GM19351 (cell line): ENCODE data around the gene EPB41L5.
"Not testable (repeated sequence)": the region's sequence is repeated elsewhere in the genome, so short reads cannot be mapped to it uniquely, and the experiment has no call there.

Experiments
- ATAC-seq: cut with Tn5 transposase; IDR thresholded peaks from one replicate; pipeline ENCODE4 v1.9.1; 2021; ENCODE audit warnings: mild to moderate bottlenecking, moderate library complexity; ENCODE audit not compliant: unreplicated experiment

Gene EPB41L5

GRCh38 chr2:120012771-120013596 is at the start of gene EPB41L5:
Gene EPB41L5, plus strand, starts transcription at chr2:120013077. Its CDS starts 6,008 bp downstream, at chr2:120019085.
- peak; percentile 94 for ATAC-seq

DNA sequence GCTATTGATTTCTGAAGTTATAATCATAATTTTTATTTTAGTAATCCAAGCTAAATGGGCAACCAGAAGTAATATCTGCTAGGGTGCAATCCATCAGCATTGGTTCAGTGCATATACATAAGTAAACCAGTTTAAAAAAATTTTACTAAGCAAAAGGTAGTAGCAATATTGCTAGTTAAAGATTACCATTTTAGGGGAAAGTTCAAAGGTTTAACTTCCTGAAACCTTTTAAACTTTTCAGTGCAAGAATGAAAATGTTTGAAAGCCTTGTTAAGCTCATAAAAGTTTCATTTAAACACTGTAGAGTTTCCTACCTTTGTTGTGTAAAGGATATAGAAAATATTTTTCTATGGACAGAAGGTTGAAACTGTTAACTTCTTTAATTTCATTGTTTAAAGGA is 31.0 kb upstream of the EPB41L5 start:
- ATAC-seq = no peak

DNA sequence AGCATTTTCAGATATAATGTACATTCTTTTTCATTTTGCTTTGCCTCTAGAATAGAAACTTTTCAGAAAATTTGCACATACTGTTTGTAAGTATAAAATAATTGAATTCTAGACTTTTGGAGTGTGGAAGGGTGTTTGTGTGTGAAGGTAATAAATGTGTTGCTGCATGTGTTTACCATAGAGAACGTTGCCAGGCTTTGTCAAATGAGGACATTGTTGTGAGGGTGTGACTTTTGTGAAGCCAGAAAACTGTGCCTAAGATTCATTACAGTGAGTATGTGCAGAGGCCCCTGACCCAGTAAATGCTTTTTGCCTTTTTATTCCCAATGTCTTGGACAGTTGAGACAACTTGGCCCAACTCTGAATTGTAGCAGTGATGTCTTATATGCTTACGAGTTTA is 30.4 kb upstream of the EPB41L5 start:
- ATAC-seq = no peak

- no peak for ATAC-seq
These were observed 29.8 kb upstream of the EPB41L5 start for GRCh38 chr2:119983108-119983507.

- ATAC-seq = no peak
These were observed 16.7 kb upstream of the EPB41L5 start for GRCh38 chr2:119996148-119996547.

- ATAC-seq = not testable (repeated sequence)
These were observed 15.7 kb upstream of the EPB41L5 start for GRCh38 chr2:119996896-119997891.

GRCh38 chr2:120001471-120001870 is 11.4 kb upstream of the EPB41L5 start:
- ATAC-seq = no peak

GRCh38 chr2:120004254-120004653 is 8.6 kb upstream of the EPB41L5 start:
- ATAC-seq = no peak

GRCh38 chr2:120005834-120006521 is 6.9 kb upstream of the EPB41L5 start:
- ATAC-seq = peak; percentile 93

DNA sequence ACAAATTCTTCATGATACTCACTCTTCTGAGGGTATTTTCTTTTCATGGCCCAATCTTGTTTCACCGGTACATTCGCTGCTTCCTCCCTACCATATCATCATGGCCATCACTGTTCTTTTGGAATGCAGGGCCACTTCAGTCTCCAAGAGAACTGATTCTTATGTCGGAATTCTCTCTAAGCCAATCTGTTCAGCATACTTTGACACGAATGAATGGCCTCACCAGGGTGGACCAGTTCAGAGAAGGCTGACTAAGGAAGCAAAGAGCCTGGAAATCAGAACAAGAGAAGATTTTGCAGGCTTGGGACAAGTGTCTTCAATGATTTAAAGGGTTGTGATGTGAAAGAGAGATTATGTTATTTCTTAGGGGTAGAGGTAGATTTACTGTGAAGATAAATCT is 5.0 kb upstream of the EPB41L5 start:
- ATAC-seq = no peak

- ATAC-seq = no peak
These were observed 514 bp upstream of the EPB41L5 start for GRCh38 chr2:120012363-120012762.

GRCh38 chr2:120013597-120014223 is 833 bp downstream of the EPB41L5 start:
- ATAC-seq = no peak

- no peak for ATAC-seq
These were observed 1.5 kb downstream of the EPB41L5 start for GRCh38 chr2:120014226-120014980.

DNA sequence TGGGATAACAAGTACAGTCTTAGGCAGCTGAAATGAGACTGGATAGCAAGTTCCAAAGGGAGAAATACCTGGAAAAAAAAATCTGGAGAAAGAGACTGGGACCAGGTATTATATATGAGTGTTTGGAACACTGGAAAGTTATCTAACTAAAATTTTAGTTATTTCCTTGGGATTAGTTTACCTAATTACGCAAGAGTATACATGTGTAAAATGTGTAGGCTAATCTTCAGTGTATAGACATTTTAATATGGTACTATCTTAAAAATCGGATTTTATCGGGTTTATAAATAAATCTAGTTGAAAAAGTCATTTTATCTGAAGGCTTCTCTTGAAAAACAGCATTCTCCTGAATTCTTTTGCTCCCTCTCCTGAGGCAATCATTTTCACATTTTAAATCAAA is 3.9 kb downstream of the EPB41L5 start:
- ATAC-seq = no peak

DNA sequence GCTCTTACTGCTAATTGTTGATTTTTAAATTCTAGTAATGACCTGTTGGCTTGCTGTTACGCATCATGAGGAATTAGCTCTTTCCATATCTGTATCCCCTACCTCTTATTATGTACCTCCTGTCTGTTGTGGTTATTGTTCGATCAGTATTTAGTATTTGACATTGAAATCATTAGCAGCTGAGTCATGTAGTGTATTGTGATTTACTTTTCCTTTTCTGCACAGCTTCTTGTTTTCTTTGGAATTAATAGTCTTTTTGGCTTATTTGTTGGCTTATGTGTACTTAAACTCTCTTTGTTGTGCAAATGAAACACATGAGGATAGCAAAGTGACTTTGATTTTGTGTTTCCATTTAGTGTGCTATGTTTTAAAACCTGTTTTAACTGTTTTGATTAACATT is 4.3 kb downstream of the EPB41L5 start:
- no peak for ATAC-seq

GRCh38 chr2:120018549-120018948 is 5.7 kb downstream of the EPB41L5 start:
- no peak for ATAC-seq

DNA sequence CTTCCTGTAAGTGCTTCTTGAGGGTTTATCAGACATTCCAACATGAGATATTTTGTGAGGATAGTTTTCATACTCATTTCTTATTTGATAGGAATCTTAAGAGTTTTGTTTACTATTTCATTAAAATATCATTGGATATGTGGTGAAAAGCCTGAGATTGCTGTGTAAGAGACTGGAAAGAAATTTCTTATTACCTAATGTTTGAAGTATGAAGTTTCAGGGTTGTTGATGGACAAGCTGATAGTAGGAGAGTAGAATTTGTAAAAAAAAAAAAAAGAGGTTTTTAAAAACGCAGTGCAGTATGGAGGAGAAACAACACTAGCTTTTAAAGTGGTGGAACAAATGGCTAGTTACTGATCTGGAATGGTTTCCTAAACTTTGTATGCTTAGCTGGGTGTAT is 7.7 kb downstream of the EPB41L5 start:
- ATAC-seq = no peak

GRCh38 chr2:120022505-120022904 is 9.6 kb downstream of the EPB41L5 start:
- ATAC-seq = not testable (repeated sequence)

DNA sequence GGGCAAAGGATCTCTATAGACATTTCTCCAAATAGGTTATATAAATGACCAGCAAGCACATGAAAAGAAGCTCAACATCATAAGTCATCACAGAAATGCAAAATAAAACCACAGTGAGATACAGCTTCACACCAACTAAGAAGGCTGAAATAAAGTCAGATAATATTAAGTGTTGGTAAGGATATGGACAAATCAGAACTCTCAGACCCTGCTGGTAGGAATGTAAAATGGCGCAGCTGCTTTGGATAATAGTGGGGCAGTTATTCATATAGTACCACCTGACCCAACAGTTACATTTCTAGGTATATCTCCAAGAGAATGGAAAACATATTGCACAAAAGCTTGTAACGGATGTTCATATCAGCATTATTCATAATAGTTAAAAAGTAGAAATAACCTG is 14.0 kb downstream of the EPB41L5 start:
- no peak for ATAC-seq

DNA sequence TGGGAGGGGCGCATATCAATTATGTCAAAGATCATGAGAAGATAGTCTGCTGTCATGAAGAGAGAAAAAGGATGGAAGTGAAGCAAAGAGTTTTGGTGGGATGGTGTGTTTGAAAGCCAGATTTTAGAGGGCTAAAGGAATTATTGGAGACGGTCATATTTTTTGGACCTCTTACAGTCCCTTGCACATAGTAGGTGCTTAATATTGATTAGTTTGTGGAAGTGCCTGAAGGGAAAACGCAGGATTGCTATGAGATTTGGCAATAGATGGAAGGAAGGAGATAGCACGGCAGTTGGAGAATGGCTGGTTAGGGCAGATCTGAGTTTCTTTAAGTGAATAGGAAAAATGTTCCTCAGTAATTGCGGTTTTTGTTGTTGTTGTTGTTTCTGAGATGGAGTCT is 15.9 kb downstream of the EPB41L5 start:
- ATAC-seq = no peak
